HepG2 (cell line): ENCODE measurements around the gene DNAJC7. TPM values are rescaled to one million over a fixed set of nuclear protein-coding genes. Genes with fewer than 3 reads are reported as not detected.
A peak's percentile ranks its signal among the peaks of the same experiment; 100 is the strongest.

ENCODE experiments used
- ATF2 ChIP-seq: sonication (generic); formaldehyde crosslinking; IDR thresholded peaks from 2 replicates; pipeline ENCODE4 v1.4.0; 2020; ENCODE audit warnings: missing genetic modification reagents
- DMTF1 ChIP-seq: sonication (generic); formaldehyde crosslinking; IDR thresholded peaks from 2 replicates; pipeline ENCODE4 v1.4.0; 2020; ENCODE audit warnings: mild to moderate bottlenecking, missing genetic modification reagents
- DR1 ChIP-seq: sonication (generic); formaldehyde crosslinking; IDR thresholded peaks from 2 replicates; pipeline ENCODE4 v1.8.0; 2021; ENCODE audit warnings: mild to moderate bottlenecking, missing genetic modification reagents, inconsistent platforms
- EEA1 ChIP-seq: sonication (generic); formaldehyde crosslinking; IDR thresholded peaks from 2 replicates; pipeline ENCODE4 v1.5.1; 2020; ENCODE audit warnings: mild to moderate bottlenecking, missing genetic modification reagents, borderline replicate concordance
- ERF ChIP-seq: IDR thresholded peaks from 2 replicates; pipeline ENCODE4 v1.6.1; 2018; ENCODE audit warnings: missing biosample characterization, missing genetic modification reagents
- GABPB1 ChIP-seq: IDR thresholded peaks from 2 replicates; pipeline ENCODE4 v1.6.1; 2016; ENCODE audit warnings: mild to moderate bottlenecking, missing genetic modification reagents, moderate library complexity, missing compliant biosample characterization
- POLR2G ChIP-seq: fragments of 200-400 bp; formaldehyde crosslinking; IDR thresholded peaks from 2 replicates; pipeline ENCODE4 v1.6.1; 2018; ENCODE audit warnings: mild to moderate bottlenecking, low read depth, low read length, moderate library complexity
- RBM22 ChIP-seq: fragments of 200-400 bp; formaldehyde crosslinking; optimal IDR thresholded peaks from 2 replicates; pipeline ENCODE3; 2017; ENCODE audit warnings: mild to moderate bottlenecking, low read length, moderate library complexity
- SP140L ChIP-seq: sonication (generic); formaldehyde crosslinking; IDR thresholded peaks from 2 replicates; pipeline ENCODE4 v1.4.0; 2020; ENCODE audit warnings: missing genetic modification reagents, borderline replicate concordance
- SP5 ChIP-seq: IDR thresholded peaks from 2 replicates; pipeline ENCODE4 v1.6.1; 2016; ENCODE audit warnings: low read depth, borderline replicate concordance
- TBX3 ChIP-seq: fragments of 450-650 bp; IDR thresholded peaks from 2 replicates; pipeline ENCODE4 v1.6.1; 2017; ENCODE audit warnings: antibody characterized with exemption, mild to moderate bottlenecking, inconsistent platforms, borderline replicate concordance
- ZNF20 ChIP-seq: sonication (generic); formaldehyde crosslinking; IDR thresholded peaks from 2 replicates; pipeline ENCODE4 v1.4.0; 2020; ENCODE audit warnings: mild to moderate bottlenecking, moderate library complexity, missing genetic modification reagents
- ZNF224 ChIP-seq: sonication (generic); formaldehyde crosslinking; IDR thresholded peaks from 2 replicates; pipeline ENCODE4 v1.5.0; 2020; ENCODE audit warnings: mild to moderate bottlenecking, missing genetic modification reagents
- ZNF501 ChIP-seq: sonication (generic); formaldehyde crosslinking; IDR thresholded peaks from 2 replicates; pipeline ENCODE4 v1.5.1; 2020; ENCODE audit warnings: mild to moderate bottlenecking, moderate library complexity, missing genetic modification reagents
- ZNF652 ChIP-seq: IDR thresholded peaks from 2 replicates; pipeline ENCODE4 v1.6.1; 2016; ENCODE audit warnings: low read depth, borderline replicate concordance
- ZNF672 ChIP-seq: sonication (generic); formaldehyde crosslinking; IDR thresholded peaks from 2 replicates; pipeline ENCODE4 v1.8.1; 2022; ENCODE audit warnings: missing genetic modification reagents
- ZNF687 ChIP-seq: sonication (generic); formaldehyde crosslinking; IDR thresholded peaks from 2 replicates; pipeline ENCODE4 v1.5.1; 2020; ENCODE audit warnings: mild to moderate bottlenecking, missing genetic modification reagents, moderate library complexity
- ZNF775 ChIP-seq: sonication (generic); formaldehyde crosslinking; IDR thresholded peaks from 2 replicates; pipeline ENCODE4 v1.4.0; 2020; ENCODE audit warnings: missing genetic modification reagents, mild to moderate bottlenecking, moderate library complexity, borderline replicate concordance
- ZNF883 ChIP-seq: sonication (generic); formaldehyde crosslinking; IDR thresholded peaks from 2 replicates; pipeline ENCODE4 v1.5.1; 2020; ENCODE audit warnings: mild to moderate bottlenecking, missing genetic modification reagents; ENCODE audit errors: not compliant biosample characterization
- ZUFSP ChIP-seq: sonication (generic); formaldehyde crosslinking; IDR thresholded peaks from 2 replicates; pipeline ENCODE4 v1.9.0; 2021; ENCODE audit warnings: missing genetic modification reagents, mild to moderate bottlenecking, borderline replicate concordance
- polyA plus RNA-seq, 8 experiments: library from polyadenylated mRNA; depleted of rRNA in 3 of 8; stranded (reverse) in 7 of 8; unstranded in 1 of 8; fragments of >200 nt; fragmentation: Illumina TruSeq in 4 of 8; extraction: Trizol in 4 of 8; gene quantifications; 2 replicates each; pipeline versions ENCODE4 v1.2.1 to v1.2.3, GENCODE V29; 2011 to 2016; ENCODE audit warnings: low read depth in 4 of 8, missing spikeins in 1 of 8, mixed read lengths in 1 of 8; ENCODE audit not compliant: insufficient read depth in 1 of 8
- total RNA-seq, 5 experiments: library from RNA; depleted of rRNA; stranded (reverse); fragments of >200 nt; fragmentation: Illumina TruSeq; extraction: Trizol; gene quantifications; 2 replicates each; pipeline ENCODE4 v1.2.3, GENCODE V29; 2016; ENCODE audit warnings: low read depth in 1 of 5

Gene DNAJC7
- total and polyA plus RNA-seq, 2 of the 13 experiments (the other 11 are each of a cell fraction or from before 2014, with no cell fraction given), result 47.7 to 132 TPM

GRCh38 chr17:41989702-41990419 lies 27.4 kb downstream of the DNAJC7 start (continued):
- TF ChIP-seq GABPB1 (peak; percentile 39; the same call in 1 of the 2 replicates), ZUFSP (CRISPR knock-in tag) (no peak), ZNF687 (no peak), ATF2 (CRISPR knock-in tag) (peak; percentile 73), ZNF20 (CRISPR knock-in tag) (no peak), ZNF501 (no peak), POLR2G (no peak), SP5 (CRISPR knock-in tag) (peak; percentile 54; the same call in 1 of the 2 replicates), ERF (CRISPR knock-in tag) (no peak; the same call in 1 of the 2 replicates), ZNF224 (CRISPR knock-in tag) (no peak), RBM22 (peak; percentile 59), ZNF652 (CRISPR knock-in tag) (no peak), ZNF672 (no peak), EEA1 (CRISPR knock-in tag) (no peak), TBX3 (no peak), ZNF883 (CRISPR knock-in tag) (no peak), ZNF775 (CRISPR knock-in tag) (no peak), SP140L (CRISPR knock-in tag) (0 out of 2 replicates have a peak, but pooled peaks have one; percentile 37), DMTF1 (no peak), DR1 (CRISPR knock-in tag) (no peak)
